Lung (tissue), 12 donors: Measurements from ENCODE around the gene NEU4. TPM values are rescaled to one million over a fixed set of nuclear protein-coding genes. Genes with fewer than 3 reads are reported as not detected.

ENCODE experiments used
- ATAC-seq: fragments of 200-7000 bp; cut with Tn5 transposase; one replicate; pipeline ENCODE4 v1.9.1; 2020; ENCODE audit warnings: moderate number of reproducible peaks; ENCODE audit not compliant: insufficient read depth, low FRiP score
- DNase-seq, 3 donors: peaks; one replicate each; pipeline ENCODE4 v3.0.0-alpha.2; 2013 to 2017
- H3K27ac ChIP-seq, 2 donors: one replicate each; pipeline ENCODE4 v1.5.1; 2013; ENCODE audit warnings: mild to moderate bottlenecking in 2 of 2, moderate library complexity in 2 of 2, control low read depth in 1 of 2, inconsistent platforms in 1 of 2, low read depth in 1 of 2, low read length in 1 of 2
- H3K27me3 ChIP-seq, 3 donors: one replicate each; pipeline ENCODE4 v1.5.1; 2013; ENCODE audit warnings: low read length in 2 of 3; ENCODE audit not compliant: control insufficient read depth in 3 of 3, insufficient read depth in 3 of 3
- H3K36me3 ChIP-seq, 4 donors: one replicate each; pipeline ENCODE4 v1.5.1; 2013; ENCODE audit warnings: low read length in 4 of 4, mild to moderate bottlenecking in 1 of 4, moderate library complexity in 1 of 4; ENCODE audit not compliant: control insufficient read depth in 4 of 4, insufficient read depth in 4 of 4
- H3K4me1 ChIP-seq, 5 donors: one replicate each; pipeline ENCODE4 v1.5.1; 2013; ENCODE audit warnings: low read length in 5 of 5, mild to moderate bottlenecking in 2 of 5, moderate library complexity in 1 of 5; ENCODE audit not compliant: control insufficient read depth in 5 of 5, insufficient read depth in 5 of 5
- H3K4me3 ChIP-seq: one replicate; pipeline ENCODE4 v1.5.1; 2013; ENCODE audit warnings: mild to moderate bottlenecking, control low read depth, moderate library complexity
- H3K9ac ChIP-seq, 2 donors: one replicate each; pipeline ENCODE4 v1.5.1; 2013; ENCODE audit warnings: low read length in 2 of 2, control low read depth in 1 of 2; ENCODE audit not compliant: insufficient read depth in 1 of 2
- H3K9me3 ChIP-seq, 4 donors: one replicate each; pipeline ENCODE4 v1.5.1; 2013; ENCODE audit warnings: low read length in 3 of 4, mild to moderate bottlenecking in 1 of 4, moderate library complexity in 1 of 4; ENCODE audit not compliant: control insufficient read depth in 4 of 4, insufficient read depth in 3 of 4
- CTCF ChIP-seq: IDR thresholded peaks from 2 replicates; pipeline ENCODE4 v1.5.1; 2012; ENCODE audit warnings: mild to moderate bottlenecking; ENCODE audit errors: control extremely low read depth, extremely low read depth
- WGBS, 2 donors: extraction: QIAGEN DNeasy Blood & Tissue Kit; methylation state at CpG; one replicate each; pipeline ENCODE4 v1.1.7; 2013; 5-methylcytosine and 5-hydroxymethylcytosine counted together
- polyA plus RNA-seq, 2 donors: library from polyadenylated mRNA; stranded (reverse); fragments of 200-250 nt; gene quantifications; one replicate each; pipeline ENCODE4 v1.2.1, GENCODE V29; 2013
- total RNA-seq, 2 donors: library from RNA; depleted of rRNA in 1 of 2; stranded (reverse); fragments of >200 nt in 1 of 2; gene quantifications; one replicate each; pipeline ENCODE4 v1.2.1, GENCODE V29; 2014 to 2021
- donor health status: control.
- donor health status: control.
- donor health status: Bipolar disorder and iron deficiency.
- donor health status: healthy.
- donor health status: DM: yes; HTN: yes; CAD: no.

The NEU4 gene
- total and polyA plus RNA-seq, 4 donors, result 0.26 to 0.59 (median 0.35) TPM

- Histone ChIP-seq H3K4me1 (peaks cover 0 to 10% (median 0%) of the 10 kb centered on the region in 5 donors), H3K4me3 (no peak overlapping the region), H3K27ac (no peak overlapping the region), H3K27me3 (no peaks in the 10 kb centered on the region), H3K9ac (no peak overlapping the region), H3K36me3 (peaks cover 0 to 11% (median 7%) of the 10 kb centered on the region in 4 donors), H3K9me3 (peaks cover 0 to 4% (median 0%) of the 10 kb centered on the region in 4 donors)
- no peak for TF ChIP-seq CTCF
- DNase-seq (peak in 1 of 3 donors; percentile 12), ATAC-seq (no peak)
- whole genome bisulfite sequencing, 2 donors, result 85 to 90% methylated on average over 27 of the region's 27 CpGs
Measured at GRCh38 chr2:241764275-241765241, 44.4 kb upstream of the NEU4 start.

GRCh38 chr2:241767464-241768250 is 41.3 kb upstream of the NEU4 start:
- H3K4me3 ChIP-seq, result no peak overlapping the region
- 91 to 95% methylated on average over 32 to 37 of the region's 37 CpGs for WGBS, 2 donors
- no peak for DNase-seq

GRCh38 chr2:241768251-241768711 is 40.7 kb upstream of the NEU4 start:
- Histone ChIP-seq H3K27me3 (no peaks in the 10 kb centered on the region), H3K4me1 (peaks cover 0 to 15% (median 3%) of the 10 kb centered on the region in 5 donors), H3K9me3 (peaks cover 0 to 2% (median 0%) of the 10 kb centered on the region in 4 donors), H3K27ac (no peak overlapping the region), H3K9ac (no peak overlapping the region), H3K4me3 (no peak overlapping the region), H3K36me3 (peaks cover 0 to 8% (median 0%) of the 10 kb centered on the region in 4 donors)
- DNase-seq (no peak), ATAC-seq (no peak)
- WGBS, 2 donors, result 87 to 92% methylated on average over 27 to 29 of the region's 29 CpGs
- no peak for TF ChIP-seq CTCF

More at GRCh38 chr2:241767464-241768250, 41.3 kb upstream of the NEU4 start:
- no peaks in the 10 kb centered on the region for H3K27me3 ChIP-seq
- no peak for TF ChIP-seq CTCF
- no peak overlapping the region for H3K27ac ChIP-seq
- peaks cover 0 to 2% (median 0%) of the 10 kb centered on the region in 4 donors for H3K9me3 ChIP-seq
- no peak overlapping the region for H3K9ac ChIP-seq
- no peak for ATAC-seq
- peaks cover 0 to 21% (median 3%) of the 10 kb centered on the region in 5 donors for H3K4me1 ChIP-seq
- H3K36me3 ChIP-seq, result peaks cover 0 to 8% (median 0%) of the 10 kb centered on the region in 4 donors
